B cell (primary cell): ENCODE results near the gene KRTAP12-2. TPM values are rescaled to one million over a fixed set of nuclear protein-coding genes. Genes with fewer than 3 reads are reported as not detected.

Source experiments
- ATAC-seq: fragments of 200-7000 bp; cut with Tn5 transposase; one replicate; pipeline ENCODE4 v1.10.0; 2021; ENCODE audit warnings: low read depth, mild to moderate bottlenecking, moderate number of reproducible peaks, moderate library complexity
- CTCF ChIA-PET: fragments of 350-600 bp; sonication (Branson Sonifier 250); formaldehyde crosslinking; loops from one replicate; lab custom pipeline; 2021; ENCODE audit warnings: antibody characterized with exemption, inconsistent platforms; lab: Charles Lee
- POLR2A ChIA-PET: fragments of 350-600 bp; sonication (Branson Sonifier 250); formaldehyde crosslinking; loops from one replicate; lab custom pipeline; 2021; ENCODE audit warnings: antibody characterized with exemption; lab: Charles Lee
- DNase-seq: peaks from one replicate; pipeline ENCODE4 v3.0.0; 2013
- H2AFZ ChIP-seq: 2 replicates; pipeline ENCODE4 v1.6.1; 2012; ENCODE audit warnings: mild to moderate bottlenecking, low read depth, low read length; ENCODE audit not compliant: insufficient read depth, poor library complexity, severe bottlenecking
- H3K27ac ChIP-seq, 2 donors: 1 replicate in 1 of 2; 2 replicates in 1 of 2; pipeline ENCODE4 v1.5.1; 2012 to 2013; ENCODE audit warnings: low read length in 2 of 2, mild to moderate bottlenecking in 2 of 2, moderate library complexity in 1 of 2
- H3K27me3 ChIP-seq, 4 experiments: fragments of 200-600 bp in 1 of 4; sonication (generic) in 1 of 4; replicated peaks in 1 of 4; 1 replicate in 2 of 4; 2 replicates in 2 of 4; pipeline versions ENCODE4 v1.6.1 to v1.7.0; 2013 to 2016; ENCODE audit warnings: low read length in 3 of 4, mild to moderate bottlenecking in 2 of 4, mixed read lengths in 1 of 4, moderate library complexity in 1 of 4; ENCODE audit not compliant: insufficient read depth in 4 of 4, control insufficient read depth in 3 of 4; ENCODE audit errors: control extremely low read depth in 1 of 4
- H3K36me3 ChIP-seq, 2 experiments: replicated peaks in 1 of 2; 1 replicate in 1 of 2; 2 replicates in 1 of 2; pipeline versions ENCODE4 v1.6.1 to v1.7.1; 2013; ENCODE audit warnings: low read length in 1 of 2; ENCODE audit not compliant: insufficient read depth in 2 of 2, control insufficient read depth in 1 of 2; ENCODE audit errors: control extremely low read depth in 1 of 2, extremely low read depth in 1 of 2
- H3K4me1 ChIP-seq, 2 donors: fragments of 200-600 bp in 1 of 2; sonication (generic) in 1 of 2; 1 replicate in 1 of 2; 2 replicates in 1 of 2; pipeline versions ENCODE4 v1.5.1 to v1.6.1; 2013 to 2017; ENCODE audit warnings: low read length in 2 of 2; ENCODE audit not compliant: control insufficient read depth in 2 of 2, insufficient read depth in 2 of 2
- H3K4me2 ChIP-seq: replicated peaks from 2 replicates; pipeline ENCODE3; 2012; ENCODE audit warnings: mild to moderate bottlenecking, low read depth, low read length; ENCODE audit not compliant: poor library complexity, severe bottlenecking
- H3K4me3 ChIP-seq, 5 experiments: fragments of 200-600 bp in 1 of 5; sonication (generic) in 1 of 5; 1 replicate in 3 of 5; 2 replicates in 2 of 5; pipeline versions ENCODE4 v1.5.1 to v1.7.0; 2011 to 2016; ENCODE audit warnings: low read length in 4 of 5, mild to moderate bottlenecking in 4 of 5, low read depth in 2 of 5, control low read depth in 1 of 5, moderate library complexity in 1 of 5; ENCODE audit not compliant: insufficient read depth in 1 of 5; ENCODE audit errors: control extremely low read depth in 1 of 5, extremely low read depth in 1 of 5
- H3K79me2 ChIP-seq: fragments of 200-600 bp; sonication (generic); one replicate; pipeline ENCODE4 v1.6.0; 2016; ENCODE audit warnings: low read length; ENCODE audit not compliant: control insufficient read depth, insufficient read depth
- H3K9ac ChIP-seq: fragments of 200-600 bp; sonication (generic); 2 replicates; pipeline ENCODE4 v1.6.1; 2017; ENCODE audit warnings: mild to moderate bottlenecking, low read length, moderate library complexity
- H3K9me3 ChIP-seq, 3 donors: one replicate each; pipeline versions ENCODE4 v1.6.1 to v1.7.1; 2013; ENCODE audit warnings: low read length in 2 of 3; ENCODE audit not compliant: control insufficient read depth in 2 of 3, insufficient read depth in 1 of 3; ENCODE audit errors: control extremely low read depth in 1 of 3
- H4K20me1 ChIP-seq: 2 replicates; pipeline ENCODE4 v1.6.0; 2012; ENCODE audit warnings: mild to moderate bottlenecking, low read length; ENCODE audit not compliant: insufficient read depth, control insufficient read depth, poor library complexity, severe bottlenecking
- H3K27ac Mint-ChIP-seq: one replicate; pipeline ENCODE4 v1.8.0; 2021; ENCODE audit warnings: mixed read lengths
- H3K27me3 Mint-ChIP-seq: one replicate; pipeline ENCODE4 v1.8.0; 2021; ENCODE audit warnings: mixed read lengths
- H3K4me1 Mint-ChIP-seq: one replicate; pipeline ENCODE4 v1.8.0; 2021; ENCODE audit warnings: mixed read lengths
- H3K4me3 Mint-ChIP-seq: one replicate; pipeline ENCODE4 v1.8.0; 2021; ENCODE audit warnings: mixed read lengths
- H3K9me3 Mint-ChIP-seq: one replicate; pipeline ENCODE4 v1.8.0; 2022; ENCODE audit warnings: mixed read lengths; ENCODE audit not compliant: insufficient read depth
- EZH2 ChIP-seq: IDR thresholded peaks from 2 replicates; pipeline ENCODE4 v1.6.1; 2012; ENCODE audit warnings: borderline replicate concordance, low read depth, mild to moderate bottlenecking, moderate library complexity, low read length; ENCODE audit not compliant: insufficient read depth, poor library complexity, severe bottlenecking
- WGBS: methylation state at CpG from one replicate; pipeline ENCODE4 v1.1.5; 2013; ENCODE audit warnings: missing lambda C conversion rate; ENCODE audit not compliant: insufficient coverage; 5-methylcytosine and 5-hydroxymethylcytosine counted together
- intact Hi-C: fragments of 100-400 bp; cut with micrococcal nuclease; formaldehyde crosslinking; loops from one replicate; pipeline ENCODE4 v1.10.0; 2022
- polyA plus RNA-seq: library from polyadenylated mRNA; depleted of rRNA; stranded (reverse); fragments of >200 nt; gene quantifications from 2 replicates; pipeline ENCODE4 v1.2.3, GENCODE V29; 2012
- total RNA-seq, 2 donors: library from RNA; stranded (reverse); fragments of 120-200 nt in 1 of 2; gene quantifications; 1 replicate in 1 of 2; 2 replicates in 1 of 2; pipeline versions ENCODE4 v1.2.3 to v1.2.4, GENCODE V29; 2013 to 2022
- TF ChIP-seq, protein P1 (sequence below): fragments of 200-600 bp; IDR thresholded peaks from one replicate; pipeline ENCODE4 v1.8.0; 2022; ENCODE audit warnings: antibody characterized with exemption, mild to moderate bottlenecking

KRTAP12-2 gene
- total and polyA plus RNA-seq, 2 donors (not counting 1 experiment from before 2014, with no cell fraction given) = not detected

GRCh38 chr21:44653656-44654575 lies 12.8 kb downstream of the KRTAP12-2 start:
- no peak for DNase-seq
- WGBS = 92% methylated on average over 17 of the region's 17 CpGs
- H3K36me3 ChIP-seq = no peaks in the 10 kb centered on the region
- POLR2A ChIA-PET = no interaction called here
- H3K27ac Mint-ChIP-seq = no peak overlapping the region
- peaks cover 2% of the 10 kb centered on the region for H3K4me1 Mint-ChIP-seq
- no peak for ATAC-seq
- peaks cover 27% of the 10 kb centered on the region for H3K27me3 Mint-ChIP-seq
- intact Hi-C loops = no loop called here
- no peak overlapping the region for H3K4me3 ChIP-seq
- H3K4me1 ChIP-seq = peaks cover 0 to 3% of the 10 kb centered on the region in 2 donors
- no peak overlapping the region for H3K27ac ChIP-seq
- CTCF ChIA-PET = no interaction called here
- peaks cover 12% of the 10 kb centered on the region for H3K9me3 Mint-ChIP-seq
- H3K4me2 ChIP-seq = no peak overlapping the region
- no peaks in the 10 kb centered on the region for H3K79me2 ChIP-seq
- no peak overlapping the region for H3K9ac ChIP-seq
- TF ChIP-seq, protein P1, sequence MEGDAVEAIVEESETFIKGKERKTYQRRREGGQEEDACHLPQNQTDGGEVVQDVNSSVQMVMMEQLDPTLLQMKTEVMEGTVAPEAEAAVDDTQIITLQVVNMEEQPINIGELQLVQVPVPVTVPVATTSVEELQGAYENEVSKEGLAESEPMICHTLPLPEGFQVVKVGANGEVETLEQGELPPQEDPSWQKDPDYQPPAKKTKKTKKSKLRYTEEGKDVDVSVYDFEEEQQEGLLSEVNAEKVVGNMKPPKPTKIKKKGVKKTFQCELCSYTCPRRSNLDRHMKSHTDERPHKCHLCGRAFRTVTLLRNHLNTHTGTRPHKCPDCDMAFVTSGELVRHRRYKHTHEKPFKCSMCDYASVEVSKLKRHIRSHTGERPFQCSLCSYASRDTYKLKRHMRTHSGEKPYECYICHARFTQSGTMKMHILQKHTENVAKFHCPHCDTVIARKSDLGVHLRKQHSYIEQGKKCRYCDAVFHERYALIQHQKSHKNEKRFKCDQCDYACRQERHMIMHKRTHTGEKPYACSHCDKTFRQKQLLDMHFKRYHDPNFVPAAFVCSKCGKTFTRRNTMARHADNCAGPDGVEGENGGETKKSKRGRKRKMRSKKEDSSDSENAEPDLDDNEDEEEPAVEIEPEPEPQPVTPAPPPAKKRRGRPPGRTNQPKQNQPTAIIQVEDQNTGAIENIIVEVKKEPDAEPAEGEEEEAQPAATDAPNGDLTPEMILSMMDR = no peak
- TF ChIP-seq EZH2 = no peak
- H2AFZ ChIP-seq = no peak overlapping the region
- H4K20me1 ChIP-seq = no peaks in the 10 kb centered on the region
- H3K4me3 Mint-ChIP-seq = no peak overlapping the region
- H3K9me3 ChIP-seq = peaks cover 3 to 32% (median 11%) of the 10 kb centered on the region in 3 donors
- peaks cover 0 to 15% (median 0%) of the 10 kb centered on the region in 4 experiments for H3K27me3 ChIP-seq

- Histone ChIP-seq H3K79me2 (no peaks in the 10 kb centered on the region), H3K27ac (no peak overlapping the region), H3K4me2 (no peak overlapping the region), H3K36me3 (no peaks in the 10 kb centered on the region), H4K20me1 (no peaks in the 10 kb centered on the region), H3K27me3 (peaks cover 0 to 8% (median 0%) of the 10 kb centered on the region in 4 experiments), H3K4me1 (no peaks in the 10 kb centered on the region), H3K9me3 (peaks cover 3 to 32% (median 11%) of the 10 kb centered on the region in 3 donors), H2AFZ (no peak overlapping the region), H3K4me3 (no peak overlapping the region), H3K9ac (no peak overlapping the region)
- DNase-seq (no peak), ATAC-seq (no peak)
- ChIA-PET POLR2A (no interaction called here), CTCF (no interaction called here)
- peaks cover 12% of the 10 kb centered on the region for H3K9me3 Mint-ChIP-seq
- no peak overlapping the region for H3K27ac Mint-ChIP-seq
- intact Hi-C loops = no loop called here
- no peak overlapping the region for H3K4me3 Mint-ChIP-seq
- TF ChIP-seq, protein P1 = no peak
- TF ChIP-seq EZH2 = no peak
- H3K4me1 Mint-ChIP-seq = peaks cover 2% of the 10 kb centered on the region
- H3K27me3 Mint-ChIP-seq = peaks cover 19% of the 10 kb centered on the region
- 83% methylated on average over 12 of the region's 14 CpGs for WGBS
Observed at GRCh38 chr21:44653123-44653522, 13.6 kb downstream of the KRTAP12-2 start.
